IMR-90 (cell line): ENCODE measurements around the gene OTOGL. TPM values are rescaled to one million over a fixed set of nuclear protein-coding genes. Genes with fewer than 3 reads are reported as not detected.

Experiments used
- ATAC-seq: fragments of 200-7000 bp; cut with Tn5 transposase; 2 replicates; pipeline ENCODE4 v1.9.1; 2020; ENCODE audit warnings: low read depth, mild to moderate bottlenecking, moderate library complexity
- BruUV-seq: library from RNA; stranded (reverse); fragments of 400-500 nt; replicated peaks from 2 replicates; lab custom pipeline; 2021; lab: Mats Ljungman, UMichigan
- CTCF ChIA-PET: fragments of 300-600 bp; formaldehyde crosslinking; extraction: SDS; loops from one replicate; lab custom pipeline; 2021; ENCODE audit warnings: antibody characterized with exemption; lab: Yijun Ruan, JAX
- POLR2A ChIA-PET: fragments of 300-600 bp; sonication (Branson Sonifier 250); formaldehyde crosslinking; loops from one replicate; lab custom pipeline; 2022; ENCODE audit warnings: antibody characterized with exemption; ENCODE audit not compliant: unreplicated experiment; lab: Charles Lee
- DNase-seq: peaks from one replicate; pipeline ENCODE4 v3.0.0; 2013
- H2AFZ ChIP-seq: replicated peaks from 2 replicates; pipeline ENCODE3; 2013; ENCODE audit warnings: low read length, mild to moderate bottlenecking; ENCODE audit not compliant: poor library complexity
- H2AK5ac ChIP-seq: 2 replicates; pipeline ENCODE4 v1.6.1; 2013; ENCODE audit warnings: low read depth, low read length, inconsistent platforms
- H2AK9ac ChIP-seq: replicated peaks from 2 replicates; pipeline ENCODE3; 2013; ENCODE audit warnings: mild to moderate bottlenecking, low read depth, low read length, moderate library complexity; ENCODE audit not compliant: poor library complexity
- H2BK120ac ChIP-seq: 2 replicates; pipeline ENCODE4 v1.6.1; 2013; ENCODE audit warnings: low read depth, low read length, inconsistent platforms
- H2BK15ac ChIP-seq: 3 replicates; pipeline ENCODE4 v1.6.1; 2013; ENCODE audit warnings: low read depth, low read length, inconsistent platforms
- H2BK20ac ChIP-seq: 2 replicates; pipeline ENCODE4 v1.6.1; 2013; ENCODE audit warnings: low read depth, mild to moderate bottlenecking, inconsistent platforms, low read length, moderate library complexity
- H2BK5ac ChIP-seq: 2 replicates; pipeline ENCODE4 v1.6.1; 2013; ENCODE audit warnings: mild to moderate bottlenecking, low read depth, low read length, inconsistent platforms; ENCODE audit not compliant: poor library complexity, severe bottlenecking
- H3K14ac ChIP-seq: replicated peaks from 2 replicates; pipeline ENCODE4 v1.6.1; 2013; ENCODE audit warnings: low read depth, low read length, inconsistent platforms
- H3K18ac ChIP-seq: 2 replicates; pipeline ENCODE4 v1.6.1; 2013; ENCODE audit warnings: low read depth, low read length, control low read depth
- H3K23ac ChIP-seq: 2 replicates; pipeline ENCODE4 v1.6.1; 2013; ENCODE audit warnings: low read depth, low read length, inconsistent platforms
- H3K27ac ChIP-seq: 2 replicates; pipeline ENCODE4 v1.5.1; 2013; ENCODE audit warnings: mild to moderate bottlenecking, control low read depth, low read length; ENCODE audit not compliant: insufficient read depth
- H3K27me3 ChIP-seq: 2 replicates; pipeline ENCODE4 v1.6.1; 2013; ENCODE audit warnings: low read length; ENCODE audit not compliant: control insufficient read depth, insufficient read depth
- H3K36me3 ChIP-seq: 2 replicates; pipeline ENCODE4 v1.6.1; 2013; ENCODE audit warnings: low read length, mixed read lengths; ENCODE audit not compliant: control insufficient read depth, insufficient read depth
- H3K4ac ChIP-seq: 2 replicates; pipeline ENCODE4 v1.6.1; 2013; ENCODE audit warnings: low read depth, low read length, inconsistent platforms
- H3K4me1 ChIP-seq: 2 replicates; pipeline ENCODE4 v1.6.1; 2013; ENCODE audit warnings: low read length, mixed read lengths; ENCODE audit not compliant: control insufficient read depth, insufficient read depth
- H3K4me2 ChIP-seq: 2 replicates; pipeline ENCODE4 v1.6.1; 2013; ENCODE audit warnings: low read depth, mild to moderate bottlenecking, control low read depth, low read length, moderate library complexity
- H3K4me3 ChIP-seq: 2 replicates; pipeline ENCODE4 v1.5.1; 2013; ENCODE audit warnings: low read depth, mild to moderate bottlenecking, control low read depth, low read length, moderate library complexity; ENCODE audit not compliant: insufficient read depth
- H3K56ac ChIP-seq: 2 replicates; pipeline ENCODE4 v1.6.1; 2013; ENCODE audit warnings: low read length, inconsistent platforms; ENCODE audit not compliant: insufficient read depth; ENCODE audit errors: extremely low read depth
- H3K79me1 ChIP-seq, 2 experiments: 2 replicates each; pipeline ENCODE4 v1.6.1; 2013; ENCODE audit warnings: low read length in 2 of 2, inconsistent platforms in 1 of 2, low read depth in 1 of 2
- H3K9ac ChIP-seq: 2 replicates; pipeline ENCODE4 v1.6.1; 2013; ENCODE audit warnings: low read depth, low read length, control low read depth
- H3K9me1 ChIP-seq: 2 replicates; pipeline ENCODE4 v1.6.1; 2013; ENCODE audit warnings: low read length, inconsistent platforms; ENCODE audit not compliant: insufficient read depth
- H3K9me3 ChIP-seq: 2 replicates; pipeline ENCODE4 v1.6.1; 2013; ENCODE audit warnings: low read length; ENCODE audit not compliant: control insufficient read depth, insufficient read depth
- H4K20me1 ChIP-seq: 2 replicates; pipeline ENCODE4 v1.6.1; 2013; ENCODE audit warnings: low read length, inconsistent platforms; ENCODE audit not compliant: insufficient read depth
- H4K5ac ChIP-seq: 2 replicates; pipeline ENCODE4 v1.6.1; 2013; ENCODE audit warnings: mild to moderate bottlenecking, low read depth, low read length, control low read depth
- H4K8ac ChIP-seq, 2 experiments: 2 replicates each; pipeline ENCODE4 v1.6.1; 2013; ENCODE audit warnings: low read depth in 2 of 2, low read length in 2 of 2, control low read depth in 1 of 2, inconsistent platforms in 1 of 2
- H4K91ac ChIP-seq: 2 replicates; pipeline ENCODE4 v1.6.1; 2013; ENCODE audit warnings: low read depth, low read length, inconsistent platforms; ENCODE audit not compliant: insufficient read depth
- BHLHE40 ChIP-seq: fragments of 150-350 bp; IDR thresholded peaks from 2 replicates; pipeline ENCODE4 v1.6.1; 2016; ENCODE audit warnings: mild to moderate bottlenecking, low read depth, low read length
- CEBPB ChIP-seq: IDR thresholded peaks from 2 replicates; pipeline ENCODE4 v1.6.1; 2012; ENCODE audit warnings: low read depth, low read length, improper control_type of control experiment
- CHD1 ChIP-seq: IDR thresholded peaks from 2 replicates; pipeline ENCODE4 v1.6.1; 2012; ENCODE audit warnings: low read depth, low read length, improper control_type of control experiment
- ELK1 ChIP-seq: fragments of 150-350 bp; IDR thresholded peaks from 2 replicates; pipeline ENCODE4 v1.6.1; 2016; ENCODE audit warnings: low read depth, mild to moderate bottlenecking, low read length, moderate library complexity, borderline replicate concordance
- FOS ChIP-seq: fragments of 150-350 bp; IDR thresholded peaks from 2 replicates; pipeline ENCODE4 v1.6.1; 2016; ENCODE audit warnings: low read depth, low read length
- MAFK ChIP-seq: IDR thresholded peaks from 2 replicates; pipeline ENCODE4 v1.6.1; 2012; ENCODE audit warnings: low read depth, low read length, improper control_type of control experiment
- MAZ ChIP-seq: IDR thresholded peaks from 2 replicates; pipeline ENCODE4 v1.6.1; 2012; ENCODE audit warnings: low read depth, mild to moderate bottlenecking, low read length, improper control_type of control experiment, moderate library complexity, borderline replicate concordance
- MXI1 ChIP-seq: IDR thresholded peaks from 2 replicates; pipeline ENCODE4 v1.6.1; 2012; ENCODE audit warnings: low read depth, mild to moderate bottlenecking, low read length, moderate library complexity, borderline replicate concordance
- NFE2L2 ChIP-seq: fragments of 150-350 bp; IDR thresholded peaks from 2 replicates; pipeline ENCODE4 v1.6.1; 2016; ENCODE audit warnings: low read depth, mild to moderate bottlenecking, low read length
- POLR2A ChIP-seq: IDR thresholded peaks from 2 replicates; pipeline ENCODE4 v1.6.1; 2012; ENCODE audit warnings: mild to moderate bottlenecking, low read depth, low read length
- RAD21 ChIP-seq: IDR thresholded peaks from 2 replicates; pipeline ENCODE4 v1.6.1; 2012; ENCODE audit warnings: low read length, improper control_type of control experiment
- RCOR1 ChIP-seq: IDR thresholded peaks from 2 replicates; pipeline ENCODE4 v1.6.1; 2012; ENCODE audit warnings: mild to moderate bottlenecking, low read length, improper control_type of control experiment; ENCODE audit not compliant: insufficient replicate concordance
- RFX5 ChIP-seq: IDR thresholded peaks from 2 replicates; pipeline ENCODE4 v1.8.0; 2012; ENCODE audit warnings: low read depth, mild to moderate bottlenecking, low read length, moderate library complexity
- SMC3 ChIP-seq: fragments of 150-350 bp; IDR thresholded peaks from 2 replicates; pipeline ENCODE4 v1.6.1; 2016; ENCODE audit warnings: low read depth, mild to moderate bottlenecking, antibody characterized with exemption, low read length, moderate library complexity
- USF2 ChIP-seq: fragments of 150-350 bp; IDR thresholded peaks from 2 replicates; pipeline ENCODE4 v1.6.1; 2017; ENCODE audit warnings: mild to moderate bottlenecking, antibody characterized with exemption, low read length, low read depth
- dilution Hi-C: fragments of 300-500 bp; cut with HindIII; formaldehyde crosslinking; loops from one replicate; pipeline ENCODE4 v1.14.3; 2018; ENCODE audit warnings: low sequenced_read_pairs; ENCODE audit not compliant: unreplicated experiment
- in situ Hi-C: fragments of 300-500 bp; cut with MboI; formaldehyde crosslinking; loops from 3 replicates; pipeline ENCODE4 v1.14.3; 2019; ENCODE audit warnings: low sequenced_read_pairs, inconsistent platforms, mixed read lengths
- intact Hi-C: fragments of 100-400 bp; cut with micrococcal nuclease; formaldehyde crosslinking; loops from 2 replicates; pipeline ENCODE4 v1.10.0; 2022
- polyA plus RNA-seq, 3 experiments: library from polyadenylated mRNA; depleted of rRNA; stranded (reverse); fragments of >200 nt; gene quantifications; 2 replicates each; pipeline ENCODE4 v1.2.3, GENCODE V29; 2012; ENCODE audit warnings: low replicate concordance in 1 of 3
- total RNA-seq: library from RNA; depleted of rRNA; stranded (reverse); fragments of >200 nt; gene quantifications from 2 replicates; pipeline ENCODE4 v1.2.3, GENCODE V29; 2012
- TF ChIP-seq, protein P1 (sequence below): conservative IDR thresholded peaks from 2 replicates; pipeline ENCODE4 v1.5.1; 2012; ENCODE audit warnings: mild to moderate bottlenecking, low read depth, low read length, improper control_type of control experiment

OTOGL gene
- total and polyA plus RNA-seq, 2 of the 4 experiments (the other 2 are of a cell fraction) = 0.10 to 0.18 TPM

- H3K4me2 ChIP-seq = no peak overlapping the region
- no peak overlapping the region for H4K8ac ChIP-seq
- no peak overlapping the region for H2BK20ac ChIP-seq
- no peak overlapping the region for H3K23ac ChIP-seq
- no peak overlapping the region for H3K27ac ChIP-seq
- H3K4ac ChIP-seq = no peak overlapping the region
- TF ChIP-seq POLR2A (no peak), SMC3 (no peak), MAFK (no peak), RCOR1 (no peak), RAD21 (no peak), NFE2L2 (no peak), CHD1 (no peak), MXI1 (no peak), RFX5 (no peak), USF2 (no peak), MAZ (no peak), FOS (no peak), CEBPB (no peak), BHLHE40 (no peak), ELK1 (no peak)
- TF ChIP-seq, protein P1, sequence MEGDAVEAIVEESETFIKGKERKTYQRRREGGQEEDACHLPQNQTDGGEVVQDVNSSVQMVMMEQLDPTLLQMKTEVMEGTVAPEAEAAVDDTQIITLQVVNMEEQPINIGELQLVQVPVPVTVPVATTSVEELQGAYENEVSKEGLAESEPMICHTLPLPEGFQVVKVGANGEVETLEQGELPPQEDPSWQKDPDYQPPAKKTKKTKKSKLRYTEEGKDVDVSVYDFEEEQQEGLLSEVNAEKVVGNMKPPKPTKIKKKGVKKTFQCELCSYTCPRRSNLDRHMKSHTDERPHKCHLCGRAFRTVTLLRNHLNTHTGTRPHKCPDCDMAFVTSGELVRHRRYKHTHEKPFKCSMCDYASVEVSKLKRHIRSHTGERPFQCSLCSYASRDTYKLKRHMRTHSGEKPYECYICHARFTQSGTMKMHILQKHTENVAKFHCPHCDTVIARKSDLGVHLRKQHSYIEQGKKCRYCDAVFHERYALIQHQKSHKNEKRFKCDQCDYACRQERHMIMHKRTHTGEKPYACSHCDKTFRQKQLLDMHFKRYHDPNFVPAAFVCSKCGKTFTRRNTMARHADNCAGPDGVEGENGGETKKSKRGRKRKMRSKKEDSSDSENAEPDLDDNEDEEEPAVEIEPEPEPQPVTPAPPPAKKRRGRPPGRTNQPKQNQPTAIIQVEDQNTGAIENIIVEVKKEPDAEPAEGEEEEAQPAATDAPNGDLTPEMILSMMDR = no peak
- no peak overlapping the region for H2AFZ ChIP-seq
- no peak for DNase-seq
- H3K4me3 ChIP-seq = no peak overlapping the region
- no peak overlapping the region for H2BK120ac ChIP-seq
- no peak for ATAC-seq
- no peaks in the 10 kb centered on the region for H3K79me1 ChIP-seq
- no peak overlapping the region for H4K91ac ChIP-seq
- POLR2A ChIA-PET = no interaction called here
- no peak overlapping the region for H2BK15ac ChIP-seq
- intact Hi-C loops = loop anchor here (5.0 kb wide), 3 partner anchors 37 to 1057 kb away; no protein-coding TSS in a partner anchor
- H3K18ac ChIP-seq = no peak overlapping the region
- no peak overlapping the region for H3K14ac ChIP-seq
- H2AK5ac ChIP-seq = no peak overlapping the region
- no peaks in the 10 kb centered on the region for H4K20me1 ChIP-seq
- no peaks in the 10 kb centered on the region for H3K27me3 ChIP-seq
- H2AK9ac ChIP-seq = no peak overlapping the region
- no peak overlapping the region for H4K5ac ChIP-seq
- no peak overlapping the region for H3K9ac ChIP-seq
- in situ Hi-C loops = loop anchor here (5.0 to 25.0 kb wide), 3 partner anchors 67 to 745 kb away; no protein-coding TSS in a partner anchor
- CTCF ChIA-PET = interaction anchor here (1.0 to 2.6 kb wide), 6 partner anchors 8 to 1058 kb away, joined by 3 to 9 read pairs (median 4); no protein-coding TSS in a partner anchor
- no peaks in the 10 kb centered on the region for H3K36me3 ChIP-seq
- no peak overlapping the region for H3K56ac ChIP-seq
- H3K4me1 ChIP-seq = no peaks in the 10 kb centered on the region
- no peaks in the 10 kb centered on the region for H3K9me1 ChIP-seq
- dilution Hi-C loops = no loop called here
- BruUV-seq = no TSS peak
- H3K9me3 ChIP-seq = no peaks in the 10 kb centered on the region
- no peak overlapping the region for H2BK5ac ChIP-seq
Measured at GRCh38 chr12:80199931-80200330, 100.6 kb downstream of the OTOGL start.
